GM21381 (cell line): ENCODE results near the gene HAL.
A peak's percentile ranks its signal among the peaks of the same experiment; 100 is the strongest.

Experiments
- ATAC-seq: cut with Tn5 transposase; IDR thresholded peaks from one replicate; pipeline ENCODE4 v1.9.1; 2021; ENCODE audit warnings: mild to moderate bottlenecking, moderate library complexity; ENCODE audit not compliant: unreplicated experiment

Gene HAL

DNA sequence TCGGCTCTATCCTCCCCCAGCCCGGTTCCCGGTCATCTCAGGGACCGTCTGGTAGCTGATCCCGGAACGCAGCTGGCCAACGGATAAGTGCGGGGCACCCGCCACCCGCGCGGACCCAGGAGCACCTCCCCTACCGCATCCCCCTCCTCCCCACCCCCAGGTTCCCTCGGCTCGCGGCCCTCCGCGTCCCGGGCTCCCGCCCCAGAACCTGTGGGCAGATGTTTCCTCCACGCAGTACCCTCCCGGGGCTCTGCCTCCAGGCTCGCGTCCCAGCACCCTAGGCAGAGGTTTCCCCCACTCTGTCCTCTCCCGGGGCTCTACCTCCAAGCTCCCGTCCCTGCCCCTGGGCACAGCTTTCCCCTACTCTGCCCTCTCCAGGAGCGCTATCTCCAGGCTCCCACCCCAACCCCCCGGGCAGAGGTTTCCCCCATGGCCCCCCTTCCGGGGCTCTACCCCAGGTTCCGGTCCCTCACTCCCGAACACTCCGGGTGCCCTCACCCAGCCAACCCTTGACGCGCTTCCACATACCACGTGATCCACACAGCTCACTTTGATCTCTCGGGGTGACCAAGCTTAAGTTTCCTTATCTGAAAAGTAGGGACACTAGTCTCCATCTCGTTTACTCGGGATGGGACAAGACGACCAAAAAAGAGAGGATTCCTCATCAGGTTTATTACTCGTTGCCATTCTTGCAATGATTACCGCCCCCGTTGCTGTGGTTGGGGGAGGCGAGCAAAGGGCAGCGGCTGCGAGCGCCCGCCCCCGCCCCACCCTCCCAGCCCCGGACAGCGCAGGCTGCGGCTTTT is 53.4 kb downstream of the HAL start, which contains the start of gene CCDC38:
TSS of gene CCDC38 (minus strand) at position 91 of the 806 bp plus-strand sequence. CDS start 6,105 bp downstream, outside the sequence.
- ATAC-seq = peak; percentile 97

DNA sequence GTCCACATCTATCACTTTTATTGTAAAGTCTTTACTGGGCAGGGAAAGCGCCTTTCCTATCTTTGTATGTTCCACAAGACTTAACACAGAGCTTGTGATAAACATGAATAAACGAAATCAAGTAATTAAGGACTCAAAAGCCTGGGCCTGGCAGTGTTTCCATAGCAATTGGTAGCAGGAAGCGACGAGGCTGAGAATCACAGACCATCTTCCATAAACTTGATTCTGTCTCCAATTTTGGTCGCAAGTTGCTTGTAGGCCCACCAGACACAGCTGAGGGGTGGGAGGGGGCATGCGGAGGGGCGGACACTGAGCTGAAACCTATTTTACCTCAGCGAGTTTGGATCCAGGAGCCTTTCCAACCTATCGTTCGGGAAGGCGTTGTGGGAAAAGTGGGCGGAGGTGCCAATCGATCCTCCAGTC is 54.0 kb downstream of the HAL start:
- ATAC-seq = no peak

DNA sequence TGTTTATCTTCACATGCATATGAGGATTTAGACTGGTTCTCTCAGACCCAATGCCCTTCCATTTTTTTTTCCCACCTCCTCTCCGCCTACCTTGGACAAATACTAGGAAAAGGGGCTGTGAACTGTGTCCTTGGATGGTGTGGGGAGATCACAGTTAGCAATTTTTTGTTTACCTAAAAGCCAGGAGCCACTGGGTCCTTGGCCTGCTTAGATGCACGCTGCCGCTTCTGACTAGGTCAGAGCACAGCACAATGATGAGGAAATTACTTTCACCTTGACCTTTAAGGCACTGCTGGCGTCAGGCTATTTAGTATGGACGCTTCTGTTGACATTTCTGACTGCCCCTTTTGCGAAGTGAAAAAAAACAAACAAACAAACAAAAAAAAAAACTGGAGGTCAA is 55.6 kb downstream of the HAL start:
- no peak for ATAC-seq
